ENCODE measurements around the gene GABBR2. TPM values are rescaled to one million over a fixed set of nuclear protein-coding genes. Genes with fewer than 3 reads are reported as not detected.
"Not testable (repeated sequence)": the region's sequence is repeated elsewhere in the genome, so short reads cannot be mapped to it uniquely, and the experiment has no call there.

The GABBR2 gene
- total RNA-seq, 1 experiment from 2014 or later: 0.91 TPM

GRCh38 chr9:98516205-98516896, 192.4 kb downstream of the GABBR2 start:
- DNase-seq (ENCODE audit: low spot score): no peak

GRCh38 chr9:98515506-98516204, 193.1 kb downstream of the GABBR2 start:
- DNase-seq (ENCODE audit: low spot score): no peak

- no peak for DNase-seq (ENCODE audit: low spot score)
Observed at GRCh38 chr9:98514841-98515240, 193.9 kb downstream of the GABBR2 start.

- DNase-seq (ENCODE audit: low spot score): not testable (repeated sequence)
Observed at GRCh38 chr9:98508217-98508919, 200.4 kb downstream of the GABBR2 start.

- no peak for DNase-seq (ENCODE audit: low spot score)
Observed at GRCh38 chr9:98506422-98507054, 202.2 kb downstream of the GABBR2 start.

- DNase-seq (ENCODE audit: low spot score): no peak
Observed at GRCh38 chr9:98504298-98505282, 204.1 kb downstream of the GABBR2 start.

GRCh38 chr9:98503867-98504266, 204.9 kb downstream of the GABBR2 start:
- DNase-seq (ENCODE audit: low spot score): no peak

- no peak for DNase-seq (ENCODE audit: low spot score)
Observed at GRCh38 chr9:98502976-98503325, 205.8 kb downstream of the GABBR2 start.

- DNase-seq (ENCODE audit: low spot score): no peak
Observed at GRCh38 chr9:98502311-98502975, 206.3 kb downstream of the GABBR2 start.

GRCh38 chr9:98501819-98502218, 206.9 kb downstream of the GABBR2 start:
- no peak for DNase-seq (ENCODE audit: low spot score)

GRCh38 chr9:98501259-98501658, 207.5 kb downstream of the GABBR2 start:
- not testable (repeated sequence) for DNase-seq (ENCODE audit: low spot score)

- no peak for DNase-seq (ENCODE audit: low spot score)
Observed at GRCh38 chr9:98500337-98500919, 208.3 kb downstream of the GABBR2 start.

GRCh38 chr9:98495530-98495929, 213.2 kb downstream of the GABBR2 start:
- DNase-seq (ENCODE audit: low spot score): no peak

- DNase-seq (ENCODE audit: low spot score): no peak
Observed at GRCh38 chr9:98494852-98495251, 213.9 kb downstream of the GABBR2 start.

GRCh38 chr9:98491828-98492227, 216.9 kb downstream of the GABBR2 start:
- peak; percentile 19 for DNase-seq (ENCODE audit: low spot score)

- no peak for DNase-seq (ENCODE audit: low spot score)
Observed at GRCh38 chr9:98491231-98491651, 217.5 kb downstream of the GABBR2 start.

- peak; percentile 39 for DNase-seq (ENCODE audit: low spot score)
Observed at GRCh38 chr9:98488571-98489312, 220.0 kb downstream of the GABBR2 start.

GRCh38 chr9:98485706-98486105, 223.0 kb downstream of the GABBR2 start:
- DNase-seq (ENCODE audit: low spot score): no peak

GRCh38 chr9:98484162-98484561, 224.6 kb downstream of the GABBR2 start:
- DNase-seq (ENCODE audit: low spot score): no peak

Measured in H4 (cell line).